ENCODE data around the gene DHDDS.

- TF ChIP-seq, protein P1, sequence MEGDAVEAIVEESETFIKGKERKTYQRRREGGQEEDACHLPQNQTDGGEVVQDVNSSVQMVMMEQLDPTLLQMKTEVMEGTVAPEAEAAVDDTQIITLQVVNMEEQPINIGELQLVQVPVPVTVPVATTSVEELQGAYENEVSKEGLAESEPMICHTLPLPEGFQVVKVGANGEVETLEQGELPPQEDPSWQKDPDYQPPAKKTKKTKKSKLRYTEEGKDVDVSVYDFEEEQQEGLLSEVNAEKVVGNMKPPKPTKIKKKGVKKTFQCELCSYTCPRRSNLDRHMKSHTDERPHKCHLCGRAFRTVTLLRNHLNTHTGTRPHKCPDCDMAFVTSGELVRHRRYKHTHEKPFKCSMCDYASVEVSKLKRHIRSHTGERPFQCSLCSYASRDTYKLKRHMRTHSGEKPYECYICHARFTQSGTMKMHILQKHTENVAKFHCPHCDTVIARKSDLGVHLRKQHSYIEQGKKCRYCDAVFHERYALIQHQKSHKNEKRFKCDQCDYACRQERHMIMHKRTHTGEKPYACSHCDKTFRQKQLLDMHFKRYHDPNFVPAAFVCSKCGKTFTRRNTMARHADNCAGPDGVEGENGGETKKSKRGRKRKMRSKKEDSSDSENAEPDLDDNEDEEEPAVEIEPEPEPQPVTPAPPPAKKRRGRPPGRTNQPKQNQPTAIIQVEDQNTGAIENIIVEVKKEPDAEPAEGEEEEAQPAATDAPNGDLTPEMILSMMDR (tag by site-specific recombination; IDR thresholded peaks at IDR 0.05): no peak
- TF ChIP-seq REST (tag by site-specific recombination; IDR thresholded peaks at IDR 0.05) (no peak), ZNF639 (tag by site-specific recombination; IDR thresholded peaks at IDR 0.05) (no peak), ZNF354C (tag by site-specific recombination; IDR thresholded peaks at IDR 0.05; ENCODE audit: borderline replicate concordance, low read depth) (no peak), ZFP3 (tag by site-specific recombination; IDR thresholded peaks at IDR 0.05; ENCODE audit: low read depth) (no peak), ZIC2 (tag by site-specific recombination; IDR thresholded peaks at IDR 0.05) (no peak)
- TF ChIP-seq, protein P2, sequence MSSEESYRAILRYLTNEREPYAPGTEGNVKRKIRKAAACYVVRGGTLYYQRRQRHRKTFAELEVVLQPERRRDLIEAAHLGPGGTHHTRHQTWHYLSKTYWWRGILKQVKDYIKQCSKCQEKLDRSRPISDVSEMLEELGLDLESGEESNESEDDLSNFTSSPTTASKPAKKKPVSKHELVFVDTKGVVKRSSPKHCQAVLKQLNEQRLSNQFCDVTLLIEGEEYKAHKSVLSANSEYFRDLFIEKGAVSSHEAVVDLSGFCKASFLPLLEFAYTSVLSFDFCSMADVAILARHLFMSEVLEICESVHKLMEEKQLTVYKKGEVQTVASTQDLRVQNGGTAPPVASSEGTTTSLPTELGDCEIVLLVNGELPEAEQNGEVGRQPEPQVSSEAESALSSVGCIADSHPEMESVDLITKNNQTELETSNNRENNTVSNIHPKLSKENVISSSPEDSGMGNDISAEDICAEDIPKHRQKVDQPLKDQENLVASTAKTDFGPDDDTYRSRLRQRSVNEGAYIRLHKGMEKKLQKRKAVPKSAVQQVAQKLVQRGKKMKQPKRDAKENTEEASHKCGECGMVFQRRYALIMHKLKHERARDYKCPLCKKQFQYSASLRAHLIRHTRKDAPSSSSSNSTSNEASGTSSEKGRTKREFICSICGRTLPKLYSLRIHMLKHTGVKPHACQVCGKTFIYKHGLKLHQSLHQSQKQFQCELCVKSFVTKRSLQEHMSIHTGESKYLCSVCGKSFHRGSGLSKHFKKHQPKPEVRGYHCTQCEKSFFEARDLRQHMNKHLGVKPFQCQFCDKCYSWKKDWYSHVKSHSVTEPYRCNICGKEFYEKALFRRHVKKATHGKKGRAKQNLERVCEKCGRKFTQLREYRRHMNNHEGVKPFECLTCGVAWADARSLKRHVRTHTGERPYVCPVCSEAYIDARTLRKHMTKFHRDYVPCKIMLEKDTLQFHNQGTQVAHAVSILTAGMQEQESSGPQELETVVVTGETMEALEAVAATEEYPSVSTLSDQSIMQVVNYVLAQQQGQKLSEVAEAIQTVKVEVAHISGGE (tag by site-specific recombination; conservative IDR thresholded peaks at IDR 0.05; ENCODE audit: low read depth): no peak
Measured at GRCh38 chr1:26516987-26517765, 85.1 kb downstream of the DHDDS start.

Data from HEK293 (cell line).